CD8-positive, alpha-beta memory T cell (primary cell): ENCODE data around the gene CCL13. TPM values are rescaled to one million over a fixed set of nuclear protein-coding genes. Genes with fewer than 3 reads are reported as not detected.

Experiments
- CTCF ChIA-PET: fragments of 350-600 bp; sonication (Branson Sonifier 250); formaldehyde crosslinking; loops from one replicate; lab custom pipeline; 2021; ENCODE audit warnings: antibody characterized with exemption; lab: Charles Lee
- POLR2A ChIA-PET: fragments of 350-600 bp; sonication (Branson Sonifier 250); formaldehyde crosslinking; loops from one replicate; lab custom pipeline; 2021; ENCODE audit warnings: antibody characterized with exemption; lab: Charles Lee
- DNase-seq, 5 donors: peaks; one replicate each; pipeline versions ENCODE4 v3.0.0 to v3.0.0-alpha.2; 2020 to 2022; ENCODE audit warnings: mixed read lengths in 1 of 5
- H3K27ac ChIP-seq: one replicate; pipeline ENCODE4 v1.7.0; 2013; ENCODE audit warnings: low read depth, mild to moderate bottlenecking, low read length, moderate library complexity
- H3K27me3 ChIP-seq: 2 replicates; pipeline ENCODE4 v1.7.0; 2013; ENCODE audit warnings: low read length, mild to moderate bottlenecking; ENCODE audit not compliant: insufficient read depth, poor library complexity, severe bottlenecking
- H3K36me3 ChIP-seq: 2 replicates; pipeline ENCODE4 v1.7.0; 2013; ENCODE audit warnings: mild to moderate bottlenecking, low read length, moderate library complexity; ENCODE audit not compliant: insufficient read depth
- H3K4me1 ChIP-seq: 2 replicates; pipeline ENCODE4 v1.7.0; 2013; ENCODE audit warnings: mild to moderate bottlenecking, low read length, moderate library complexity; ENCODE audit not compliant: insufficient read depth
- H3K4me3 ChIP-seq: 2 replicates; pipeline ENCODE4 v1.7.0; 2013; ENCODE audit warnings: mild to moderate bottlenecking, low read length
- H3K9me3 ChIP-seq: 2 replicates; pipeline ENCODE4 v1.7.0; 2013; ENCODE audit warnings: mild to moderate bottlenecking, low read length
- H3K27ac Mint-ChIP-seq, 8 donors: one replicate each; pipeline ENCODE4 v1.8.0; 2020 to 2021; ENCODE audit warnings: mixed read lengths in 8 of 8, mild to moderate bottlenecking in 6 of 8, inconsistent platforms in 3 of 8, moderate library complexity in 3 of 8
- H3K27me3 Mint-ChIP-seq, 2 donors: one replicate each; pipeline ENCODE4 v1.8.0; 2020 to 2021; ENCODE audit warnings: mixed read lengths in 2 of 2, mild to moderate bottlenecking in 1 of 2, moderate library complexity in 1 of 2
- H3K36me3 Mint-ChIP-seq, 3 donors: one replicate each; pipeline ENCODE4 v1.8.0; 2020 to 2021; ENCODE audit warnings: mixed read lengths in 3 of 3, inconsistent platforms in 1 of 3, mild to moderate bottlenecking in 1 of 3
- H3K4me1 Mint-ChIP-seq, 3 donors: one replicate each; pipeline ENCODE4 v1.8.0; 2020 to 2021; ENCODE audit warnings: mixed read lengths in 3 of 3, inconsistent platforms in 1 of 3, mild to moderate bottlenecking in 1 of 3
- H3K4me3 Mint-ChIP-seq, 7 donors: one replicate each; pipeline ENCODE4 v1.8.0; 2020 to 2021; ENCODE audit warnings: mixed read lengths in 7 of 7, mild to moderate bottlenecking in 6 of 7, moderate library complexity in 4 of 7, inconsistent platforms in 2 of 7
- H3K9me3 Mint-ChIP-seq, 5 donors: one replicate each; pipeline ENCODE4 v1.8.0; 2020 to 2022; ENCODE audit warnings: mixed read lengths in 5 of 5, mild to moderate bottlenecking in 3 of 5, moderate library complexity in 2 of 5, inconsistent platforms in 1 of 5
- polyA plus RNA-seq: library from polyadenylated mRNA; unstranded; fragments of 300-500 nt; fragmentation: Illumina TruSeq; gene quantifications from one replicate; pipeline ENCODE4 v1.2.3, GENCODE V29; 2021
- total RNA-seq, 2 experiments: library from RNA; stranded (reverse); gene quantifications; one replicate each; pipeline ENCODE4 v1.2.3, GENCODE V29; 2021

The CCL13 gene
- total and polyA plus RNA-seq, 3 experiments from 2014 or later: not detected

- Histone ChIP-seq H3K36me3 (no peaks in the 10 kb centered on the region), H3K27ac (no peak overlapping the region), H3K4me3 (no peak overlapping the region), H3K27me3 (no peaks in the 10 kb centered on the region), H3K9me3 (no peaks in the 10 kb centered on the region), H3K4me1 (no peaks in the 10 kb centered on the region)
- Mint-ChIP-seq H3K27me3 (peaks cover 6 to 47% of the 10 kb centered on the region in 2 donors), H3K27ac (no peak overlapping the region), H3K9me3 (peaks cover 0 to 2% (median 0%) of the 10 kb centered on the region in 5 donors), H3K4me3 (no peak overlapping the region), H3K36me3 (no peaks in the 10 kb centered on the region), H3K4me1 (no peaks in the 10 kb centered on the region)
- ChIA-PET CTCF (no interaction called here), POLR2A (no interaction called here)
- DNase-seq: no peak
Measured at GRCh38 chr17:34351096-34351495, 5.2 kb upstream of the CCL13 start.

DNA sequence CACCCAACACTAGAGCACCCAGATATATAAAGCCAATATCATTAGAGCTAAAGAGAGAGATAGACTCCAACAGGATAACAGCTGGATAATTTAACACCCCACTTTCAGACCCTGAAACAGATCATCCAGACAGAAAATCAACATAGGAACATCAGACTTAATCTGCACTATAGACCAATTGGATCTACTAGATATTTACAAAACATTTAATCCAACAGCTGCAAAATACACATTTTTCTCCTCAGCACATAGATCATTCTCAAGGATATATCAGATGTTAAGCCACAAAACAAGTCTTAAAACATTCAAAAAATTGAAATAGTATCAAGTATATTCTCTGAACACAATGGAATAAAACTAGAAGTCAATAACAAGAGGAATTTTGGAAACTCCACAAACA, 4.1 kb upstream of the CCL13 start:
- no peak for DNase-seq
- Histone ChIP-seq H3K27ac (no peak overlapping the region), H3K4me1 (no peaks in the 10 kb centered on the region), H3K9me3 (no peaks in the 10 kb centered on the region), H3K27me3 (no peaks in the 10 kb centered on the region), H3K36me3 (no peaks in the 10 kb centered on the region), H3K4me3 (no peak overlapping the region)
- no peaks in the 10 kb centered on the region for H3K36me3 Mint-ChIP-seq
- CTCF ChIA-PET: interaction anchor here (0.7 kb wide), 1 partner anchor 9 kb away, joined by 3 read pairs; no protein-coding TSS in a partner anchor
- H3K4me1 Mint-ChIP-seq: no peaks in the 10 kb centered on the region
- H3K27me3 Mint-ChIP-seq: peaks cover 7 to 49% of the 10 kb centered on the region in 2 donors
- peaks cover 0 to 2% (median 0%) of the 10 kb centered on the region in 5 donors for H3K9me3 Mint-ChIP-seq
- H3K4me3 Mint-ChIP-seq: no peak overlapping the region
- POLR2A ChIA-PET: no interaction called here
- no peak overlapping the region for H3K27ac Mint-ChIP-seq

DNA sequence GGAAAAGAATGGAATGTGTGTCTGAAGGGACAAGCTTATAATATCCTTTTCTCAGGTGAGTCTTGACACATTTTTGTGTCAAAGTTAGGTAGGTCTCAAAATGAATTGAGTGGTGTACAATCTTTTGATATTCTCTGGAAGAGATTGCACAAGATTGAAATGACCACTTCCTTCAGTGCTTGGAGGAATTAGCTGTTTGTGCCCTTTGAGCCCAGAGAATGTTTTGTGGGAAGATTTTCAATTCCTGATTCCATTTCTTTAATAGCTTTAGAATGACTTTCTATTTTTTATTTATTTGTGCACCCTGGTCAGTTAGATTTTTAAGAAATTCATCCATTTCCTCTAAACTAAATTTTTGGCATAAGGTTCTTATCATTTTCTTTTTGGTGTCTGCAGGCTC, 1.6 kb upstream of the CCL13 start:
- no peak for DNase-seq
- Mint-ChIP-seq H3K27me3 (peaks cover 10 to 42% of the 10 kb centered on the region in 2 donors), H3K36me3 (no peaks in the 10 kb centered on the region), H3K9me3 (peaks cover 0 to 2% (median 0%) of the 10 kb centered on the region in 5 donors), H3K4me3 (no peak overlapping the region), H3K27ac (no peak overlapping the region), H3K4me1 (no peaks in the 10 kb centered on the region)
- H3K27ac ChIP-seq: no peak overlapping the region
- no peaks in the 10 kb centered on the region for H3K9me3 ChIP-seq
- no peaks in the 10 kb centered on the region for H3K27me3 ChIP-seq
- ChIA-PET POLR2A (no interaction called here), CTCF (no interaction called here)
- H3K36me3 ChIP-seq: no peaks in the 10 kb centered on the region
- no peaks in the 10 kb centered on the region for H3K4me1 ChIP-seq
- H3K4me3 ChIP-seq: no peak overlapping the region

DNA sequence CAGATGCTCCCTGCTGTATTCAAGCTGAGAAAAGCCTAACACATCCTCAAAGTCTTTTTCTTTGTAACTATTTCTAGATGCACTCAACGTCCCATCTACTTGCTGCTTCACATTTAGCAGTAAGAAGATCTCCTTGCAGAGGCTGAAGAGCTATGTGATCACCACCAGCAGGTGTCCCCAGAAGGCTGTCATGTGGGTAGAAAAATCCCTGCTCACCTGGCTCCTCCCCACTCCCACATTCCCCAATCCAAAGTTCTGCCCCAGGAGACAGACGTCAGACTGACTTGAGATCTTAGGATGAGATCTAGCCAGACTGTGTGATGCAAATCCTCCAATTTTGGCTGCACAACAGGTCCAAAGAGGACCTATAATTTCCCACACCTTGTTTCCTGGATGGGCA, 1.1 kb downstream of the CCL13 start:
- no peak overlapping the region for H3K27ac ChIP-seq
- Mint-ChIP-seq H3K9me3 (peaks cover 0 to 2% (median 0%) of the 10 kb centered on the region in 5 donors), H3K4me1 (no peaks in the 10 kb centered on the region), H3K27ac (no peak overlapping the region), H3K27me3 (peaks cover 5 to 42% of the 10 kb centered on the region in 2 donors), H3K36me3 (no peaks in the 10 kb centered on the region), H3K4me3 (no peak overlapping the region)
- no peak overlapping the region for H3K4me3 ChIP-seq
- CTCF ChIA-PET: no interaction called here
- H3K9me3 ChIP-seq: no peaks in the 10 kb centered on the region
- DNase-seq: no peak
- H3K27me3 ChIP-seq: no peaks in the 10 kb centered on the region
- no peaks in the 10 kb centered on the region for H3K4me1 ChIP-seq
- POLR2A ChIA-PET: no interaction called here
- H3K36me3 ChIP-seq: no peaks in the 10 kb centered on the region

DNA sequence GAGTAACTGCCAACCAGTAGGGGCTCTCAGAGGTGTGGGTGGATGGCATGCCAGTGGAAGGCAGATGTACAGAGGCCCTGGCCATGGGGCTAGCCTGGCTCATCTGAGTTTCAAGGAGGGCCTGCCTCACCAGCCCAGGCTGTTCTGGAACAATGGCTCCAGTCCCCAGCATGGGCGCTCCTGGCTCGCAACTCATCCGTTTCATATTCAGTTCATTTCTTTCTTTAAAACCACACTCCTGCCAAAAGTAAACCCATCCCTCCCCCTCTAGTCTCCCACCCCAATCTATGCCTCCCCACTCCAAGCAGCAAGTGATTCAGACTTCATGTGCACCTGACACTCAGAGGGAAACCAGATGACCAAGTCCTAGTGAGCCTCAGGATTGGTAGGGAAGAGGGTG, 2.4 kb downstream of the CCL13 start:
- H3K36me3 ChIP-seq: no peaks in the 10 kb centered on the region
- no peaks in the 10 kb centered on the region for H3K4me1 Mint-ChIP-seq
- no peak overlapping the region for H3K4me3 ChIP-seq
- no peak overlapping the region for H3K27ac ChIP-seq
- peaks cover 8 to 53% of the 10 kb centered on the region in 2 donors for H3K27me3 Mint-ChIP-seq
- H3K9me3 ChIP-seq: no peaks in the 10 kb centered on the region
- CTCF ChIA-PET: no interaction called here
- no peak for DNase-seq
- no peaks in the 10 kb centered on the region for H3K27me3 ChIP-seq
- no peak overlapping the region for H3K4me3 Mint-ChIP-seq
- no peaks in the 10 kb centered on the region for H3K4me1 ChIP-seq
- H3K9me3 Mint-ChIP-seq: peaks cover 0 to 2% (median 0%) of the 10 kb centered on the region in 5 donors
- no peak overlapping the region for H3K27ac Mint-ChIP-seq
- H3K36me3 Mint-ChIP-seq: no peaks in the 10 kb centered on the region
- POLR2A ChIA-PET: no interaction called here

DNA sequence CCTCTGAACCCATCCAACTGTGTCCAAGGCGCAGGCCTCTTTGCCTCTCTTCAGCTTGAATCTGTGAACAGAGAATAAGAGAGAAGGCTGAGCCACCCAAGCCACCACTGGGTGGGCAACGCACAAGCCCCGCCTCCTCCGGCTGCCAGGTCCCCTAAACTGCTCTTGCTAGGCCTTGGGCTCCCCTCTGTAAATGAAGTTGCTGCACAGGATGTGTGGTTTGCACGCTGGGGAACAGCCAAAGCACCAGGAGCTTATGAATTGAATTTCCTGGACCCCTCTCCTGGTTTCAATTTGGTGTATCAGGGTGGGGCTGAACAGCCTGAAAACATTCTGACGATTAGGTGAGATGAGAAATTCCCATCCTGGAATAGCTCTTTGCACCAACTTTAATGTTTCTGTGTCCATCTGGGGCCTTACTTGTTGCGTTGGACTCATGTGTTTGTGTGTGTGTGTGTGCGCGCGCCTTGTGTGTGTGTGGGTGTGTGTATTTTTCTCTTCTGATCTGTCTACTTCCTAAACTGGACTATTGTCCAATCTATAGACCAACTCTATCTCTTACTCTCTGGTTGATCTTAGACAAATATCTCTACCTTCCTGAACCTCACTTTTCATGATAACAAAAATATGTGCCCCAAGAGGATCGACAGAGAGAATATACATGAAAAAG, 4.5 kb downstream of the CCL13 start:
- CTCF ChIA-PET: interaction anchor here (0.8 to 1.7 kb wide), 5 partner anchors 8 to 160 kb away, joined by 3 to 9 read pairs (median 3); no protein-coding TSS in a partner anchor
- no peaks in the 10 kb centered on the region for H3K36me3 ChIP-seq
- Mint-ChIP-seq H3K4me3 (no peak overlapping the region), H3K36me3 (no peaks in the 10 kb centered on the region), H3K4me1 (peaks cover 5 to 7% (median 6%) of the 10 kb centered on the region in 3 donors), H3K27me3 (peaks cover 9 to 60% of the 10 kb centered on the region in 2 donors), H3K9me3 (no peaks in the 10 kb centered on the region), H3K27ac (no peak overlapping the region)
- no peaks in the 10 kb centered on the region for H3K27me3 ChIP-seq
- DNase-seq: no peak
- no peak overlapping the region for H3K27ac ChIP-seq
- H3K4me3 ChIP-seq: no peak overlapping the region
- H3K4me1 ChIP-seq: no peaks in the 10 kb centered on the region
- POLR2A ChIA-PET: no interaction called here
- H3K9me3 ChIP-seq: no peaks in the 10 kb centered on the region

DNA sequence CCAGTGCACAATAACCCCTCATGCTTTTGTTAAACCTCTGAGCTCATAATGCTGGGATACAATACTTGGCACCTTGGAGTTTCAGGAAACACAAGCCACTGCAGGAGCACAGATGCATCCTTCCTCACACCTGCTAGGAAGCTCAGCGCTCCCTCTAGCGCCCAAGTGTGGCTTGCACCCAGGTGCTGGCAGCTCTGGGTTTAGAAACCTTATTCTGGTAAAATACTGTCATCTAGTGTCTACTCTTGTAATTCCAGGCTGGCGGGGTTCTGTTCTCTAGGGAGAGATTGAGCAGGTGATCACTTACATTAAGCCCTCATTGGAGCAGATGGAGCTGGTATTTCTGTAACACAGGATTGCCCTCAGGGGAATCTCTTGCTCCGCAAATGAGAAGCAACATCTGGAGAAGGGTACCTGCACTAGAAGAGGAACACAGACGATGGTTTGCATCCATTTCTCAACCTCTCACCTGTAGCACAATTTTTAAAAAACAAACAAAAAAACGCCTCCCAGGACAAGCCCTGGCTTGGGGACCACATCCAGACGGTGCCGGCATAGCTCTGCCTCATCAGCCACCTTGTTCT, 5.3 kb downstream of the CCL13 start:
- POLR2A ChIA-PET: no interaction called here

DNA sequence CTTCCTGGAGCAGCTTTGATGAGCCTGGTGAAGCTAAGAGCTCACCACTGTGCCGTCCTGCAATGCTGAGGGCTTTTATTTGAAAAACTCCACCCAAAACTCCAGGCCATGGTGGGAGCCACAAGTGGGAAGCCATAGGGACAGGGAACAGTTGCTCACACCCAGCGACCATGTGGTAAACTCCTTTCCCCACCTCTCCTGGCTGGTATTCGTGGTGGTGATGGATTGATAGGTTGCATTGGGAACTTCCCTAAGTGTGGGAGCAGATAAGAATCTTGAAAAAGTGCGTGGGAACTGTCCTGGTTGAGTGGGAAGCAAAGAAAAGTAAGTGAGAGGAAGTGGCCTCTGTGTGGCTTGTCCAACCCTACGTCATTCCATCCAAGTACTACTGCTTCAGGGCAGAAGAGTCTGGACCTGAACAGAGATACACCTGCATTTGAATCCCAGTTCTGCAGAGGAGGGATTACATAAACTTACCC, 6.9 kb downstream of the CCL13 start, which contains the start of gene CCL1:
TSS of gene CCL1 (minus strand) at position 51 of the 479 bp plus-strand sequence. CDS start 72 bp downstream, outside the sequence.
- Mint-ChIP-seq H3K27ac (no peak within 1 kb of the TSS), H3K4me3 (no peak within 1 kb of the TSS), H3K36me3 (no peaks in the 10 kb centered on the region), H3K9me3 (no peaks in the 10 kb centered on the region), H3K4me1 (peaks cover 5 to 7% (median 6%) of the 10 kb centered on the region in 3 donors), H3K27me3 (peaks cover 10 to 54% of the 10 kb centered on the region in 2 donors)
- H3K4me3 ChIP-seq: no peak within 1 kb of the TSS
- DNase-seq: no peak
- no peaks in the 10 kb centered on the region for H3K36me3 ChIP-seq
- H3K9me3 ChIP-seq: no peaks in the 10 kb centered on the region
- no peaks in the 10 kb centered on the region for H3K4me1 ChIP-seq
- ChIA-PET POLR2A (no interaction called here), CTCF (no interaction called here)
- H3K27me3 ChIP-seq: no peaks in the 10 kb centered on the region
- no peak within 1 kb of the TSS for H3K27ac ChIP-seq

More for the DNA sequence above, 5.3 kb downstream of the CCL13 start:
- peaks cover 5 to 7% (median 6%) of the 10 kb centered on the region in 3 donors for H3K4me1 Mint-ChIP-seq
- DNase-seq: peak; percentile 7 to 59 (median 26)
- H3K27ac Mint-ChIP-seq: no peak overlapping the region
- H3K27me3 Mint-ChIP-seq: peaks cover 8 to 58% of the 10 kb centered on the region in 2 donors
- H3K4me1 ChIP-seq: no peaks in the 10 kb centered on the region
- no peaks in the 10 kb centered on the region for H3K36me3 Mint-ChIP-seq
- H3K27me3 ChIP-seq: no peaks in the 10 kb centered on the region
- H3K9me3 Mint-ChIP-seq: no peaks in the 10 kb centered on the region
- no peak overlapping the region for H3K27ac ChIP-seq
- CTCF ChIA-PET: interaction anchor here (0.8 to 1.7 kb wide), 5 partner anchors 9 to 161 kb away, joined by 3 to 9 read pairs (median 3); no protein-coding TSS in a partner anchor
- H3K4me3 Mint-ChIP-seq: no peak overlapping the region
- H3K4me3 ChIP-seq: no peak overlapping the region
- no peaks in the 10 kb centered on the region for H3K36me3 ChIP-seq
- H3K9me3 ChIP-seq: no peaks in the 10 kb centered on the region
